GM12892 (cell line): ENCODE measurements around the gene DLG4.

Experiments
- POLR2A ChIP-seq: IDR thresholded peaks from 2 replicates; pipeline ENCODE4 v1.6.1; 2011; ENCODE audit warnings: low read depth, low read length, control low read depth
- POLR2AphosphoS5 ChIP-seq: IDR thresholded peaks from 2 replicates; pipeline ENCODE4 v1.6.1; 2011; ENCODE audit warnings: low read depth, low read length, control low read depth

GRCh38 chr17:7191069-7191468 is 28.6 kb downstream of the DLG4 start:
- TF ChIP-seq POLR2A (no peak), POLR2AphosphoS5 (no peak)
